MM.1S (cell line): ENCODE data around the gene XRRA1.

ENCODE experiments used
- DNase-seq: peaks from one replicate; pipeline ENCODE4 v3.0.0-alpha.2; 2015
- H2AFZ ChIP-seq: fragments of 300-600 bp; sonication (generic); 2 replicates; pipeline ENCODE4 v1.6.0; 2016; ENCODE audit warnings: antibody characterized with exemption, low read length
- H3F3A ChIP-seq: fragments of 300-600 bp; sonication (generic); 2 replicates; pipeline ENCODE4 v1.6.1; 2016; ENCODE audit warnings: mild to moderate bottlenecking, antibody characterized with exemption, low read length, moderate library complexity, mixed read lengths; ENCODE audit not compliant: insufficient read depth
- H3K27ac ChIP-seq: fragments of 300-600 bp; sonication (generic); 2 replicates; pipeline ENCODE4 v1.5.1; 2016; ENCODE audit warnings: mild to moderate bottlenecking, low read length
- H3K27me3 ChIP-seq: fragments of 300-600 bp; sonication (generic); replicated peaks from 2 replicates; pipeline ENCODE4 v1.6.0; 2016; ENCODE audit warnings: low read length; ENCODE audit not compliant: insufficient read depth
- H3K36me3 ChIP-seq: fragments of 300-600 bp; sonication (generic); replicated peaks from 2 replicates; pipeline ENCODE4 v1.6.1; 2016; ENCODE audit warnings: mild to moderate bottlenecking, low read length, mixed read lengths; ENCODE audit not compliant: insufficient read depth
- H3K4me1 ChIP-seq: fragments of 300-600 bp; sonication (generic); 2 replicates; pipeline ENCODE4 v1.6.1; 2016; ENCODE audit warnings: low read length, mixed read lengths
- H3K4me2 ChIP-seq: fragments of 300-600 bp; sonication (generic); 2 replicates; pipeline ENCODE4 v1.6.0; 2016; ENCODE audit warnings: low read depth, low read length
- H3K4me3 ChIP-seq: fragments of 300-600 bp; sonication (generic); 2 replicates; pipeline ENCODE4 v1.5.1; 2016; ENCODE audit warnings: low read length, mixed read lengths
- H3K79me2 ChIP-seq: fragments of 300-600 bp; sonication (generic); 2 replicates; pipeline ENCODE4 v1.6.1; 2016; ENCODE audit warnings: mixed run types, low read length, mixed read lengths
- H3K9ac ChIP-seq: fragments of 300-600 bp; sonication (generic); 2 replicates; pipeline ENCODE4 v1.6.1; 2016; ENCODE audit warnings: low read length, mixed read lengths
- H3K9me2 ChIP-seq: fragments of 300-600 bp; sonication (generic); replicated peaks from 2 replicates; pipeline ENCODE4 v1.6.1; 2016; ENCODE audit warnings: mild to moderate bottlenecking, low read length, mixed read lengths; ENCODE audit not compliant: insufficient read depth
- H3K9me3 ChIP-seq: fragments of 300-600 bp; sonication (generic); replicated peaks from 2 replicates; pipeline ENCODE4 v1.6.1; 2016; ENCODE audit warnings: mild to moderate bottlenecking, low read length, mixed read lengths; ENCODE audit not compliant: insufficient read depth
- H4K20me1 ChIP-seq: fragments of 300-600 bp; sonication (generic); 2 replicates; pipeline ENCODE4 v1.6.1; 2016; ENCODE audit warnings: mild to moderate bottlenecking, low read length, moderate library complexity, mixed read lengths; ENCODE audit not compliant: insufficient read depth
- CTCF ChIP-seq: fragments of 300-600 bp; sonication (generic); IDR thresholded peaks from 2 replicates; pipeline ENCODE4 v1.5.1; 2016; ENCODE audit warnings: antibody characterized with exemption, low read length, mixed read lengths
- EZH2 ChIP-seq: fragments of 300-600 bp; sonication (generic); optimal IDR thresholded peaks from 2 replicates; pipeline ENCODE3; 2017; ENCODE audit warnings: low read depth, mild to moderate bottlenecking, antibody characterized with exemption, low read length, mixed read lengths
- EZH2phosphoT487 ChIP-seq: fragments of 300-600 bp; sonication (generic); IDR thresholded peaks from 2 replicates; pipeline ENCODE4 v1.6.1; 2018; ENCODE audit warnings: antibody characterized with exemption, low read length

The XRRA1 gene

GRCh38 chr11:74932797-74933196, 16.1 kb downstream of the XRRA1 start:
- H3K27me3 ChIP-seq: no peaks in the 10 kb centered on the region
- no peak overlapping the region for H3K4me2 ChIP-seq
- H3K9me2 ChIP-seq: no peaks in the 10 kb centered on the region
- H2AFZ ChIP-seq: no peak overlapping the region
- peaks cover 7% of the 10 kb centered on the region for H3K4me1 ChIP-seq
- H3K9ac ChIP-seq: no peak overlapping the region
- no peaks in the 10 kb centered on the region for H3K79me2 ChIP-seq
- no peaks in the 10 kb centered on the region; the same call in none of the 2 replicates for H3F3A ChIP-seq
- H3K9me3 ChIP-seq: no peaks in the 10 kb centered on the region
- no peaks in the 10 kb centered on the region for H3K36me3 ChIP-seq
- H3K4me3 ChIP-seq: no peak overlapping the region
- TF ChIP-seq EZH2phosphoT487: no peak
- TF ChIP-seq CTCF: no peak
- TF ChIP-seq EZH2: no peak
- H4K20me1 ChIP-seq: no peaks in the 10 kb centered on the region
- no peak for DNase-seq
- no peak overlapping the region for H3K27ac ChIP-seq

- Histone ChIP-seq H3K27me3 (no peaks in the 10 kb centered on the region), H3K36me3 (no peaks in the 10 kb centered on the region), H3K9me2 (no peaks in the 10 kb centered on the region), H3K4me2 (no peak overlapping the region), H2AFZ (no peak overlapping the region), H3K9me3 (no peaks in the 10 kb centered on the region), H3F3A (no peaks in the 10 kb centered on the region; the same call in none of the 2 replicates), H3K9ac (no peak overlapping the region), H3K79me2 (0 out of 2 replicates have a peak, but pooled peaks cover 2% of the 10 kb centered on the region), H4K20me1 (no peaks in the 10 kb centered on the region), H3K4me1 (peaks cover 7% of the 10 kb centered on the region), H3K27ac (no peak overlapping the region), H3K4me3 (no peak overlapping the region)
- no peak for TF ChIP-seq EZH2
- no peak for TF ChIP-seq CTCF
- TF ChIP-seq EZH2phosphoT487: no peak
- no peak for DNase-seq
Observed at GRCh38 chr11:74932169-74932568, 16.7 kb downstream of the XRRA1 start.

GRCh38 chr11:74929431-74930363, 19.2 kb downstream of the XRRA1 start:
- peak; percentile 92 for DNase-seq
- Histone ChIP-seq H3F3A (no peaks in the 10 kb centered on the region; the same call in 1 of the 2 replicates), H3K9ac (no peak overlapping the region; the same call in 1 of the 2 replicates), H3K9me2 (no peaks in the 10 kb centered on the region), H3K27ac (peak overlapping the region; percentile 2; the same call in 1 of the 2 replicates), H2AFZ (no peak overlapping the region), H4K20me1 (no peaks in the 10 kb centered on the region), H3K4me2 (no peak overlapping the region), H3K27me3 (no peaks in the 10 kb centered on the region), H3K4me3 (no peak overlapping the region), H3K4me1 (peaks cover 13% of the 10 kb centered on the region), H3K36me3 (no peaks in the 10 kb centered on the region), H3K9me3 (no peaks in the 10 kb centered on the region), H3K79me2 (0 out of 2 replicates have a peak, but pooled peaks cover 2% of the 10 kb centered on the region)
- TF ChIP-seq CTCF (peak; percentile 95), EZH2 (no peak), EZH2phosphoT487 (no peak)
